HG02840 (cell line): Measurements from ENCODE around the gene TSPAN11.

ENCODE experiments used
- ATAC-seq: cut with Tn5 transposase; IDR thresholded peaks from one replicate; pipeline ENCODE4 v1.9.1; 2021; ENCODE audit warnings: mild to moderate bottlenecking, moderate library complexity, moderate number of reproducible peaks; ENCODE audit not compliant: unreplicated experiment, low FRiP score

Gene TSPAN11

GRCh38 chr12:30976206-30976605 is 49.7 kb downstream of the TSPAN11 start:
- ATAC-seq = no peak

- no peak for ATAC-seq
Observed at GRCh38 chr12:30977124-30977523, 50.6 kb downstream of the TSPAN11 start.

GRCh38 chr12:30977537-30978349 is 51.2 kb downstream of the TSPAN11 start:
- no peak for ATAC-seq

- no peak for ATAC-seq
Observed at GRCh38 chr12:30978639-30979038, 52.1 kb downstream of the TSPAN11 start.

GRCh38 chr12:30979371-30980259 is 53.1 kb downstream of the TSPAN11 start:
- no peak for ATAC-seq

- no peak for ATAC-seq
Observed at GRCh38 chr12:30980955-30981662, 54.6 kb downstream of the TSPAN11 start.

- ATAC-seq = no peak
Observed at GRCh38 chr12:30982413-30982812, 55.9 kb downstream of the TSPAN11 start.

- ATAC-seq = no peak
Observed at GRCh38 chr12:30985814-30986452, 59.4 kb downstream of the TSPAN11 start.

- ATAC-seq = no peak
Observed at GRCh38 chr12:30988086-30988485, 61.5 kb downstream of the TSPAN11 start.

GRCh38 chr12:30988646-30989286 is 62.2 kb downstream of the TSPAN11 start:
- ATAC-seq = no peak

GRCh38 chr12:30989754-30990153 is 63.2 kb downstream of the TSPAN11 start:
- no peak for ATAC-seq

- ATAC-seq = no peak
Observed at GRCh38 chr12:30990316-30990715, 63.8 kb downstream of the TSPAN11 start.

- no peak for ATAC-seq
Observed at GRCh38 chr12:30990776-30991175, 64.2 kb downstream of the TSPAN11 start.

GRCh38 chr12:30991466-30991865 is 64.9 kb downstream of the TSPAN11 start:
- ATAC-seq = no peak

GRCh38 chr12:30992381-30992780 is 65.8 kb downstream of the TSPAN11 start:
- ATAC-seq = no peak

- no peak for ATAC-seq
Observed at GRCh38 chr12:30993766-30994165, 67.2 kb downstream of the TSPAN11 start.

- ATAC-seq = no peak
Observed at GRCh38 chr12:30994274-30994673, 67.7 kb downstream of the TSPAN11 start.

GRCh38 chr12:30996255-30996654 is 69.7 kb downstream of the TSPAN11 start:
- no peak for ATAC-seq

- no peak for ATAC-seq
Observed at GRCh38 chr12:30996752-30997151, 70.2 kb downstream of the TSPAN11 start.
